ENCODE results near the gene TMEM218.

Gene TMEM218

DNA sequence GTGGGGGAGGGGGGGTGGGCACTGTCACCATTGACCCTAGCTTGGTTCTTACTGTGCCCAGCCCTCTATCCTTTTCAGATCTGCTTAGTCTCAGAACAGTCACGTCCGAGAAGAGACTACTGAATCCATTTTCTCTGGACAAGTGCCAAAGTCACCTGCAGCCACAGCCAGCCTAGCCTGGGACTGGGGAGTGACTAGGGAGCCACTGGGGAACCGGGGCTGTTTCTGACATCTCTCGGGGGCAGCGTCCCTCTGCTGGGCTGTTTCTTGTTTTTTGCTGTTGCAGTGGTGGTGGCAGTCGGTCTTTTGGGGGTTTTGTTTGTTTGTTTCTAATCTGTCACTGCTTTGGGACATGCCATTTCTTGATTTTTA is 39.6 kb downstream of the TMEM218 start:
- no peak overlapping the region for H3K27ac ChIP-seq (ENCODE audit: insufficient read depth, low read depth, low read length, poor library complexity, severe bottlenecking)
- no peaks in the 10 kb centered on the region for H3K27me3 ChIP-seq (ENCODE audit: control insufficient read depth, insufficient read depth, low read length, poor library complexity, severe bottlenecking)
- no peaks in the 10 kb centered on the region for H3K36me3 ChIP-seq (ENCODE audit: control insufficient read depth, insufficient read depth, low read length)
- no peak overlapping the region for H3K4me3 ChIP-seq (ENCODE audit: insufficient read depth, low read depth, low read length)
- WGBS, 2 experiments: 86 to 90% methylated on average over 6 of the region's 6 CpGs
- peaks cover 9% of the 10 kb centered on the region for H3K4me1 ChIP-seq (ENCODE audit: control insufficient read depth, insufficient read depth, low read length)
- no peaks in the 10 kb centered on the region for H3K9me3 ChIP-seq (ENCODE audit: control insufficient read depth, low read length)

DNA sequence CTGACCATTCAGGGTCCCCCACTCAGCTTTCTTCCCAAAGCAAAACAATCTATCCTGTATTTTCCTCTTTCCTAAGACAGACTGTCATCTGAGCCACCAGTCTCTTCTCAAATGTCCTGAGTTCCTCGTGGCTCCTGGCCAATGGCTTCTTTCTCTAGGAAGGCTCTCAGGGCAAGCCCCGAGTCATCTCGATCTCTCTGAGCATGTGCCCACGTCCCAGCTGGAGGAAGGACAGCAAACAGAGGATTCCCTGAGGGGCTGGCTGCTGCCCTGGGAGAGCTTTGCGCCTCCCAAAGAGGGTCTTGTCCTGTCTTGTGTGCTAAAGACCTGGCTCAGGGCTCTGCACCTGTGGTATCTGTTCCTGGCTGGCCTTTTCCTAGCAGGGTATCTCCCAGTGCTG is 40.0 kb downstream of the TMEM218 start:
- peaks cover 9% of the 10 kb centered on the region for H3K4me1 ChIP-seq (ENCODE audit: control insufficient read depth, insufficient read depth, low read length)
- no peak overlapping the region for H3K4me3 ChIP-seq (ENCODE audit: insufficient read depth, low read depth, low read length)
- WGBS, 2 experiments: 56 to 58% methylated on average over 5 of the region's 5 CpGs
- no peak overlapping the region for H3K27ac ChIP-seq (ENCODE audit: insufficient read depth, low read depth, low read length, poor library complexity, severe bottlenecking)
- H3K36me3 ChIP-seq (ENCODE audit: control insufficient read depth, insufficient read depth, low read length): no peaks in the 10 kb centered on the region
- no peaks in the 10 kb centered on the region for H3K27me3 ChIP-seq (ENCODE audit: control insufficient read depth, insufficient read depth, low read length, poor library complexity, severe bottlenecking)
- H3K9me3 ChIP-seq (ENCODE audit: control insufficient read depth, low read length): no peaks in the 10 kb centered on the region

DNA sequence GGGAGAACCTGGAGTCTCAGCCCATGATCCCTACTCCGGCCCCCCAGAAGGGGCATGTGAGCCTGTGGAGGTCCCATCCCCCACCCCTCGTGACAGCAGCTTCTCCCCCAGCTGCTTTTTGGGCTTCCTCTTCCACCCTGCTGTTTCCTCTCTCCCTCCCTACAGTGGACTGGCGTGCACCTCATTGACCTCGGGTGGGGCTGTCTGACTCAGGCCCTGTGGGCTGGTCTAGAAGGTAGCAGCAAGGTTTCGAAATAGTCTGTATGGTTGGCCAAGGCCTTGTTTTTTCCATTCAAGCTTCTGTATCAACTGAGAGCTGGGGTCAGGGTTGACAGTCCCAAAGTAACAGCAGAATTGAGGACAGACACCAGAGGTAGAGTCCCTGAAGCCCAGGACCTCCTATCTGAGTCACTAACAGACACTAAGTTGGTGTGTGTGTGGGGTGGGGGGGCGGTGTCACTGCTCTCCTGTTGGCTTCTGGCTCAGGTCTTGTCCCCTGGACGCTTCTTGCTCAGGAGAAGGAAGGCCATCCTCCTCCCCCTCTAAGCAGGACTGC is 40.6 kb downstream of the TMEM218 start:
- Histone ChIP-seq H3K27ac (ENCODE audit: insufficient read depth, low read depth, low read length, poor library complexity, severe bottlenecking) (no peak overlapping the region), H3K36me3 (ENCODE audit: control insufficient read depth, insufficient read depth, low read length) (no peaks in the 10 kb centered on the region), H3K27me3 (ENCODE audit: control insufficient read depth, insufficient read depth, low read length, poor library complexity, severe bottlenecking) (peaks cover 5% of the 10 kb centered on the region), H3K4me1 (ENCODE audit: control insufficient read depth, insufficient read depth, low read length) (peaks cover 9% of the 10 kb centered on the region), H3K4me3 (ENCODE audit: insufficient read depth, low read depth, low read length) (no peak overlapping the region), H3K9me3 (ENCODE audit: control insufficient read depth, low read length) (no peaks in the 10 kb centered on the region)
- 77 to 80% methylated on average over 7 of the region's 7 CpGs for WGBS, 2 experiments

DNA sequence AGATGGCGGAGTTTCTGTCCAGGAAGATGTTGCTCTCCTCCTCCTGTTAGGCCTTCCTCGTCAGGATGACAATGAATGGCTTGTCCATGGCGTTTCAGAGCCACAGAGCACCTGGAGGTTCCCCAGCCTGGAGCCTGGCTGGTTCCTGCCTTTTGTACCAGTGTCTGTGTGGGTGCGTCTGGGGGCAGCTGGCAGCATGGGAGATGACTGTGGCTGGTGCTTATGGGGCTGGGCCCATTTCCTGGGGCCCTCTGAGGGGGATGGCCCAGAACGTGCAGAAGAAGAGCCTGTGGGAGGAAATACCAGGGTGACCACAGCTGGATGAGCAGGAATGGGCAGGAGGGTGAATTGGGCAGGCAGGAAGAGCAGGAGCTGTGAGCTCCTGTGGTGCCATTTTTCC is 41.6 kb downstream of the TMEM218 start:
- H3K27ac ChIP-seq (ENCODE audit: insufficient read depth, low read depth, low read length, poor library complexity, severe bottlenecking): no peak overlapping the region
- peaks cover 14% of the 10 kb centered on the region for H3K27me3 ChIP-seq (ENCODE audit: control insufficient read depth, insufficient read depth, low read length, poor library complexity, severe bottlenecking)
- no peaks in the 10 kb centered on the region for H3K9me3 ChIP-seq (ENCODE audit: control insufficient read depth, low read length)
- peaks cover 9% of the 10 kb centered on the region for H3K4me1 ChIP-seq (ENCODE audit: control insufficient read depth, insufficient read depth, low read length)
- no peak overlapping the region for H3K4me3 ChIP-seq (ENCODE audit: insufficient read depth, low read depth, low read length)
- 79 to 84% methylated on average over 5 of the region's 5 CpGs for WGBS, 2 experiments
- H3K36me3 ChIP-seq (ENCODE audit: control insufficient read depth, insufficient read depth, low read length): no peaks in the 10 kb centered on the region

DNA sequence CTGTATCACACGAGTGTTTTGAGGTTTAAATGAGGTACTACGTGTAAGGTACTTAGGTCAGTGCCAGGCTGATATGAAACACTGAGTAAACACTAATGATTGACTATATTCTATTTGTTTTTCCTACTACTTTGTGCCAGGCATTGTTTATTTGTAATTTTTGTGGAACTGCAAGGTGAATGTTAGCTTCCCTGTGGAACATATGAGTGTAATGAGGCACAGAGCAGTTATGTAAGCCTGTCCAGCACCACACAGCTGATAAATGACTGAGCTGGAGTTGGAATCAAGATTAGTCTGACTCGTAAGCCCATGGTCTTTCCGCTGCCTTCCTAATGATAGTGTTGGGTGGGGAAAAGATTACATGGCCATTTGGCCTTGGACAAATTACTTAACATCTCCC is 42.4 kb downstream of the TMEM218 start:
- no peaks in the 10 kb centered on the region for H3K36me3 ChIP-seq (ENCODE audit: control insufficient read depth, insufficient read depth, low read length)
- H3K27ac ChIP-seq (ENCODE audit: insufficient read depth, low read depth, low read length, poor library complexity, severe bottlenecking): no peak overlapping the region
- H3K27me3 ChIP-seq (ENCODE audit: control insufficient read depth, insufficient read depth, low read length, poor library complexity, severe bottlenecking): peaks cover 22% of the 10 kb centered on the region
- peaks cover 9% of the 10 kb centered on the region for H3K4me1 ChIP-seq (ENCODE audit: control insufficient read depth, insufficient read depth, low read length)
- 93 to 94% methylated on average over 4 of the region's 4 CpGs for WGBS, 2 experiments
- no peaks in the 10 kb centered on the region for H3K9me3 ChIP-seq (ENCODE audit: control insufficient read depth, low read length)
- no peak overlapping the region for H3K4me3 ChIP-seq (ENCODE audit: insufficient read depth, low read depth, low read length)

DNA sequence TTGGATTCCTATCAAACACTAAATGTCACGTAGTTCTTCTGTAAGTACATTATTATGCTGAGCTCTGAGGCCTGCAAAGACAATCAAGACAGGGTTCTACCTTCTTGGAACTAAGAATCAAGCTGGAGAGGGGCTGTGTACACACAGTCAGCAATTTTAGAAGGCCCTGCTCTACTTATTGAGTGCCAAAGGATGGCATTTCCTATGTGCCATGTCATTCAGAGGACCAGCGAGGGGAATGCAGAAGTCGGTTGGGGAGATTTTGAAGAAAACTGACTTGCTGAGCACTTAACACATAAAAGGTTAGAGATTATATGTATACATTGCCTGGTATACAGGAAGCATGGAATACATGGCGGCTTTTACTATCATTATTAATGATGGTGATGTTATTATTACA is 43.1 kb downstream of the TMEM218 start:
- no peaks in the 10 kb centered on the region for H3K9me3 ChIP-seq (ENCODE audit: control insufficient read depth, low read length)
- WGBS, 2 experiments: 96% methylated on average over 3 of the region's 4 CpGs
- no peak overlapping the region for H3K27ac ChIP-seq (ENCODE audit: insufficient read depth, low read depth, low read length, poor library complexity, severe bottlenecking)
- H3K4me1 ChIP-seq (ENCODE audit: control insufficient read depth, insufficient read depth, low read length): peaks cover 9% of the 10 kb centered on the region
- H3K4me3 ChIP-seq (ENCODE audit: insufficient read depth, low read depth, low read length): no peak overlapping the region
- no peaks in the 10 kb centered on the region for H3K36me3 ChIP-seq (ENCODE audit: control insufficient read depth, insufficient read depth, low read length)
- peaks cover 29% of the 10 kb centered on the region for H3K27me3 ChIP-seq (ENCODE audit: control insufficient read depth, insufficient read depth, low read length, poor library complexity, severe bottlenecking)

DNA sequence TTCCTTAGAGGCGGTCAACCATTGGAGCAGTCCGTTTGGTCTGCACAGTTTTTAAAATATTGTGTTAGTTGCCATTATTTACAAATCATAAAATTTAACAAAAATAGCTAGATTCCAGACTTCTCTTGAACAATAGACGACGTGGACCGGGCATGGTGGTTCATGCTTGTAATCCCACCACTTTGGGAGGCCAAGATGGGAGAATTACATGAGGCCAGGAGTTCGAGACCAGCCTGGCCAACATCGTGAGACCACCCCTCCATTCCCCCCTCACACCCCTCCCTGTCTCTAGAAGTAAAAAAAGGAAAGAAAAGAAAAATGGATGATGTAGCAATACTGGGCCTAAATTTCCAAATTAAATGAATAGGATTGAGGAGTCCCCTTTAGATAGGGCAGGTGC is 47.4 kb downstream of the TMEM218 start:
- 72 to 78% methylated on average over 4 to 6 of the region's 7 CpGs for WGBS, 2 experiments
- Histone ChIP-seq H3K4me3 (ENCODE audit: insufficient read depth, low read depth, low read length) (peak overlapping the region; percentile 52), H3K4me1 (ENCODE audit: control insufficient read depth, insufficient read depth, low read length) (peaks cover 7% of the 10 kb centered on the region), H3K36me3 (ENCODE audit: control insufficient read depth, insufficient read depth, low read length) (no peaks in the 10 kb centered on the region), H3K27me3 (ENCODE audit: control insufficient read depth, insufficient read depth, low read length, poor library complexity, severe bottlenecking) (peaks cover 55% of the 10 kb centered on the region), H3K27ac (ENCODE audit: insufficient read depth, low read depth, low read length, poor library complexity, severe bottlenecking) (no peak overlapping the region), H3K9me3 (ENCODE audit: control insufficient read depth, low read length) (no peaks in the 10 kb centered on the region)

DNA sequence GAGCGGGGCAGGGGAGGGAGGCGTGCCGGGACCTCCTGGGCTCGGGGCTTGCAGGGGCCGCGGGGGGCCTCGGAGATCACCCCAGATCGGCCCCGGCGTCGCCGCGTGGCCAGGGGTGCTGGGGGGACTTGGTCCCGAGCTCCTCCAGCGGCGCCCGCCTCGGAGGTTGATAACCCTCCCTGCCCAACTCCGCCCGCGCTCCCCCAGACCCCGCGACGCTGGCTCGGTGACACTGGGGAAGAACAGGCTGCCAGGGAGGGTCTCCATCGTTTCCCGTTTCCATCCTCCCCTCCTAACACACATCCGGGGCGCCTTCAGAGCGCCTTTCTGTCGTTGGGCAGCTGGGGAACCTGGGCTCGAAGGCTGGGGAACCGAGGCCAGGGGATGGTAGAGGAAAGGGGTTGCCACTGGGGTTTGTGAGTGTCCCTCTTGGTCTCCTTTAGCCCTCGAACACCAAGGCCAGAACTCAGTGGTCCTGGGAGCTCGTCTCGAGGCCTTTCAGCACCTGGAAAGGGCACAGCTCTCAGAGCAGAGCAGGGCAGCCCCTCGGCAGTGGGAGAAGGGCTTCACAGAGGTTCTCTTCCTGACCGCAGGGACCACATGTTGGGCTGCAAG is 47.9 kb downstream of the TMEM218 start:
- peaks cover 7% of the 10 kb centered on the region for H3K4me1 ChIP-seq (ENCODE audit: control insufficient read depth, insufficient read depth, low read length)
- no peaks in the 10 kb centered on the region for H3K36me3 ChIP-seq (ENCODE audit: control insufficient read depth, insufficient read depth, low read length)
- peaks cover 55% of the 10 kb centered on the region for H3K27me3 ChIP-seq (ENCODE audit: control insufficient read depth, insufficient read depth, low read length, poor library complexity, severe bottlenecking)
- WGBS, 2 experiments: 2% methylated on average over 38 of the region's 38 CpGs
- H3K27ac ChIP-seq (ENCODE audit: insufficient read depth, low read depth, low read length, poor library complexity, severe bottlenecking): no peak overlapping the region
- peak overlapping the region; percentile 52 for H3K4me3 ChIP-seq (ENCODE audit: insufficient read depth, low read depth, low read length)
- no peaks in the 10 kb centered on the region for H3K9me3 ChIP-seq (ENCODE audit: control insufficient read depth, low read length)

DNA sequence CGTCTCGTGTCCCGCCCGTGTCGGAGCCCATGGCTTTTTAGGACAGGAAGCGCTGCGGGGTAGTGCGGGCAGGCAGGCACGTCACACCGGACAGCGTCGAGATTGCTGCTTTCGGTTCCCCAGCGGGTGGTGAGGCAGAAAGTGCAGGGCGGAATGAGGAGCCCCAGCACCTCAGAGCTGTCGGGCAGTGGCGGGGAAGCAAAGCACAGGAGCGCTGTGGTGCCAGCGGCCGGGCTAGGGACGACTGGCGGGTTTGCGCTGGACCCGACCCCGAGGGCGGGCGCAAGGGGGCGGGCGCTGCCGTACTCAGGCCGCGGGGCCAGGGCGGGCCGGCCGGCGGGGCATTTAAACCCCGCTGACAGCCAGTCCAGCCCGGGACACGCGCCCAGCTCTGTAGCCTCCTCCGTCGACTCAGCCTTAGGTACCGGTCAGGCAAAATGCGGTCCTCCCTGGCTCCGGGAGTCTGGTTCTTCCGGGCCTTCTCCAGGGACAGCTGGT is 48.4 kb downstream of the TMEM218 start, which contains the start of gene SLC37A2:
Gene SLC37A2, plus strand, starts transcription at position 375 of the 498 bp plus-strand sequence. Its CDS starts 63 bp downstream, at position 438.
- 0 to 1% methylated on average over 46 of the region's 46 CpGs for WGBS, 2 experiments
- Histone ChIP-seq H3K9me3 (ENCODE audit: control insufficient read depth, low read length) (no peaks in the 10 kb centered on the region), H3K4me3 (ENCODE audit: insufficient read depth, low read depth, low read length) (peak within 1 kb of the TSS; percentile 52), H3K27me3 (ENCODE audit: control insufficient read depth, insufficient read depth, low read length, poor library complexity, severe bottlenecking) (peaks cover 55% of the 10 kb centered on the region), H3K27ac (ENCODE audit: insufficient read depth, low read depth, low read length, poor library complexity, severe bottlenecking) (no peak within 1 kb of the TSS), H3K4me1 (ENCODE audit: control insufficient read depth, insufficient read depth, low read length) (peaks cover 7% of the 10 kb centered on the region), H3K36me3 (ENCODE audit: control insufficient read depth, insufficient read depth, low read length) (no peaks in the 10 kb centered on the region)

DNA sequence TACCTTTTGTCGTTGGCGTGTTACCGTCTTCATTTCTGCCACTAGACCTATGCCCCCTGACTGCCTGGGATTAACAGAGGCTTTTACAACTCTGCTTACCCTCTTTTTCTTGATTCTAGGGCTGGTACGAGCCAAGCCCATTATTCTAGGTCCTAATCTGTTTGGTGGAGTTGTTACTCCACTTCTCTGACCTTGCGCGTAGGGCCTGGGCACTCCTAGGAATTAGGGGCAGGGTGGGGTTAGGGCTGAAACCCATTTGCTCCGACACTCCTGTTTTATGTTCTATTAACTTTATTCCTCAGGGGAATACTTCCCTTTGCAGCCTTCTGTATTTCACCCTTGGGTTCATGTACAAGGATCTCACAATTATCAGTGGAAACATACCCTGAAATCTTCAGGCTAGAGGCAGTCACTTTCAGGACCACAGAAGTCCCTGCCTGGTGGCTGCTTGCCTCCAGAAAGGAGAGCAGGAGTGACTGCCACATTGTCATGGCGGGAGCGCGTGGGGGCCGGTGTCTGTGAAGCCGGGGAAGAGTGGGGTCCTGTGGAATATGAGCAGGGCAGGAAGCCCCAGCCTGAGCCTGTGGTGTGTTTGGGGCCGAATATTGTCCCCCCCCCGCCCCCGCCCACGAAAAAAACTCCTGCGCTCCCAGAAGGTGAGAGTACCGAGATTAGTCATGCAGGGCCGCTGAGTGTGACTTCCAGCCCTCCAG is 49.1 kb downstream of the TMEM218 start:
- 40 to 41% methylated on average over 19 of the region's 19 CpGs for WGBS, 2 experiments
- H3K27ac ChIP-seq (ENCODE audit: insufficient read depth, low read depth, low read length, poor library complexity, severe bottlenecking): no peak overlapping the region
- no peaks in the 10 kb centered on the region for H3K9me3 ChIP-seq (ENCODE audit: control insufficient read depth, low read length)
- H3K36me3 ChIP-seq (ENCODE audit: control insufficient read depth, insufficient read depth, low read length): no peaks in the 10 kb centered on the region
- H3K27me3 ChIP-seq (ENCODE audit: control insufficient read depth, insufficient read depth, low read length, poor library complexity, severe bottlenecking): peaks cover 55% of the 10 kb centered on the region
- H3K4me3 ChIP-seq (ENCODE audit: insufficient read depth, low read depth, low read length): peak overlapping the region; percentile 52
- peaks cover 7% of the 10 kb centered on the region for H3K4me1 ChIP-seq (ENCODE audit: control insufficient read depth, insufficient read depth, low read length)
